NCI-H2196 treated with DMSO at 0.1 percent for 48 hours (cell line): ENCODE measurements around the gene EIF2B2.

ENCODE experiments used
- DNase-seq: peaks from one replicate; lab custom pipeline; 2025; ENCODE audit not compliant: unreplicated experiment; lab: John Stamatoyannopoulos, UW

EIF2B2 gene

GRCh38 chr14:74973905-74974363, 28.8 kb upstream of the EIF2B2 start:
- DNase-seq: no peak

DNA sequence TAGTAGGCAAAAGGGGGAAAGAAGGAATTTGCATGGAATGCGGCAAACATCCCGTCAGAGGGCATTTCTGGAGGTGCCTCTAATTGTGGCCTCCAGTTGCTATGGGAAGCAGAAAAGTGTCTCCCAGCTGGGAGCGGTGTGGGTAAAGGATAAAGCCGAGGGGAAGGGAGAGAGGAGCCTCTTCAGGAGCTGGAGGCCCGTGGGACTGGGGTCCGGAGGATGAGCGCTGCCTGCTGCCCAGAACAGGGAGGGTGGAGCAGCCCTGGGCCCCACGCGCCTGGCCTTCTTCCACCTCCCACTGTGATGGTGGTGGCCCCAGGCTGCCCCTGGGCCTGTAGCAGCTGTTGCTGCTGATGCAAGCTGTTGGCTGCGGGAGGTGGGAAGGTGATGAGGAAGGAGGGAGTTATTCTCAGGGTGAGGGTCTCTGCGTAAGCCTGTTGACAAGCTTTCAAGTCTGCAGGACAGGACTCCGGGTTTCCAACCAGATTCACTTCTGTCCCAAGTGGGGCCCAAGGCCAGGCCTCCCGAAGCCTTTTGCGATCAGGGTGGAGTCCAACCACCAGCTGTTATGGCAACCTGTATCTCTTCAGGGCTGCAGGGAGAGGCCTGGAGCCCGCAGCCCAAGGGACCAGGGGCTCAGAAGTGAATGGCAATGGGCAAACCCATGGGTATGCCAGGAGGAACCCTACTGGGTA, 28.2 kb upstream of the EIF2B2 start:
- DNase-seq: no peak

GRCh38 chr14:74975059-74975810, 27.5 kb upstream of the EIF2B2 start:
- DNase-seq: no peak

DNA sequence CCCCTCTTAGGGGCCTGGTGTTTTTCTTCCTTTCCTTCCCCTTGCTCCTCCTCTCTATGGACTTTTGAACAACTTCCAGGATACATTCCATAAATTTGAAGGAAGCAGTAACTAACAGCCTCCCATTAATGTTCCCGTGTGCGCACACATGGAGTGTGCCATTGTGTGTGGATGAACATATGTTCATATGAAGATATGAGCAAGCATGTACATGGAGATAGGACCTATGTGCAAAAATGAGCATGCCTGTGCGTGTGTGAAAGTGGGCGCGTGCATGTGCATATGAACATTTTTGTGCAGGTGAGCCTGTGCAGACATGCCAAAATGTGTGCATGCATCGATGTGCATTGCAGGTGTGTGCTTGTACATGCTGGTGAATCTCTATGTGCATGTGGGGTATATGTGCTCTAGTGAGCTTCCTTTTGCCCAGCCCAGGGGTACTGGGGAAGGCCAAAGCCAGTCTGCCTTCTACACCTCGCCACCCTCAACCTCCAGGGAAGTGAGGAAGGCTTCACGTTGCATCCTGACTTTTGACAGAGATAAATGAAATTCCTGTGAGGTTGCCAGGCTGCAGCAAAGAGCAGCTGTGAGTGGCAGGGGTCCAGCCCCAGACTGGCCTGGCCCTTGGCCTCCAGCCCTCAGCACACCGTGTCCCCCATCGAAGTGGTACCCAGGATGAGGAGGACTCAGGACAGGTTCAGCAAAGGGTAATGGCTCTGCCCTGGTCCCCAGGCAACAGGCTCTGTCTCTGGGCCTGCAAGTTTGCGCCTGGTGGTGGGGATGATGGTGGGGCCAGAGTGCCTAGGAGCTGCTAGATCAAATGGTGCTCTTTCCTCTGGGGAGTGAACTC, 26.2 kb upstream of the EIF2B2 start:
- DNase-seq: no peak

DNA sequence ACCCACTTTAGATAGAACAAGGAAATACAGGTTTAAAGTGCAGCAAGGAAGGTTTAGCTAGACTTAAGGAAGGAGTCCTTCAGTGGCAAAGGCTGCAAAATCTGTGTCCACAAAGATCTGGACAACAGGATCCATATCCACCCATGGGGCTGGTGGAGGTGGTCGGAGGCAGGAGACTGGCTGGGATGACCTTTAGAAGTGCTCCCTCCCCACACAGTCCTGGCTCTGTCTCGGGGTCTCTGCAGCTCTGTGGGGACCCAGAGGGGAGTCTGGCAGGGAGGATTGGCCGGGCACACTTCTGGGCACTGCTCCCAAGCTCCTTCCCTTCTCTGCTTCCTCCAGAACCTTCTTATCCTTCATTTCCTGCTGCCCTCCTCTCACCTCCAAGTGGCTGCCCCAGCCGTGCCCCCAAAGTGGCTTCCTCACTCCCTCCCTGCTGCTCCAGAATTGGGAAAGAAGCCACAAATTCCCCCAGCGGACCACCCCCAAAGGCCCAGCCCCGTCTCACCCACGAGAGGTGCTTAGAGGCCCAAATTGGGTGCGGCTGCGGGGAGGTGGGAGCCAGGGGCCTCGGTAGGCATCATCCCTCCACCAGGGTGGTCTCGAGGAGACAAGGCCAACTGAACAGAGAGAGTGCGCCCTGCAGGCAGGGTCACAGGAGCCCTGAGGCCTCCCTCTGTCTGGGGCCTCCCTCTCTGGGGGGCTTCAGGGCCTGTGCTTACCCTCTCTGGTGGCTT, 25.4 kb upstream of the EIF2B2 start:
- no peak for DNase-seq

DNA sequence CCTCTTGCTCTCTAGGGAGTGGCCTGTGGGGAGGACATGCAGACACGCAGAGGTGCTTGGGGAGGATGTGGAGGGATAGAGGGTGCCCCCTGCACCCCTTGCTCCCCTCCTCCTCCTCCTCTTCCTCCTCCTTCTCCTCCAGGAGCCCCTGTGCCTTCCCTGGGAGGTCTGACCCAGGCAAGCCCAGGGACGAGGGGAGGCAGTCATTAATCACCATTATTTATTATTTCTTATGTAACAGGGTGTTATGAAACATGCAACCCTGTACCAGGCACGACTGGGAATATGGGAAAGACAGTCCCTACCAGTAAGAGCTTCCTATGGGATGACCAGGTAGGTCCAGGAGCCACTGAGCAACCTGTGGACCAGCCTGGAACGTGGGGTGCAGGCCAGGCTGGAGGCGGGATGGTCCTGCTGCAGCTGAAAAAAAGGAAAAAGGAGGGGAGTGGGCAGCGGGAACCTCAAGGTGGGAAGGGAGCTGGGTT, 24.8 kb upstream of the EIF2B2 start:
- DNase-seq: no peak

GRCh38 chr14:74978416-74978947, 24.2 kb upstream of the EIF2B2 start:
- DNase-seq: no peak

- DNase-seq: no peak
Measured at GRCh38 chr14:74979029-74979428, 23.7 kb upstream of the EIF2B2 start.

GRCh38 chr14:74979442-74980397, 23.0 kb upstream of the EIF2B2 start:
- peak; percentile 76 for DNase-seq

DNA sequence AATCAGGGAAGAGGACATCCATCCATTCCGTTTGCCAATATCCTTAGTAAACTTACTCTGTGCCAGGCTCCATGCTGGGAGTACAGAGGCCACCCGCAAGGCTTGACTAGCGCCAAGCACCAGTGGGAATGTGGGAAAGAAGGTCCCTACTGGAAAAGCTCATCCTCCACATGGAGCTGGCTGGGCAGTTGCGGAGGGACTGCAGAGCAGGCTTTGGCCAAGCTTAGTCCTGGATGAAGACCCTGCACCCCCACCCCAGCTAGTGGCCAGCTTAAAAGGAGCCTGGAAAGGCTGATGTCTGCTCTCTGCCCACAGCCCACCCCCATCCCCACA, 22.4 kb upstream of the EIF2B2 start:
- DNase-seq: no peak

- peak; percentile 93 for DNase-seq
Measured at GRCh38 chr14:74980731-74981461, 21.8 kb upstream of the EIF2B2 start.

DNA sequence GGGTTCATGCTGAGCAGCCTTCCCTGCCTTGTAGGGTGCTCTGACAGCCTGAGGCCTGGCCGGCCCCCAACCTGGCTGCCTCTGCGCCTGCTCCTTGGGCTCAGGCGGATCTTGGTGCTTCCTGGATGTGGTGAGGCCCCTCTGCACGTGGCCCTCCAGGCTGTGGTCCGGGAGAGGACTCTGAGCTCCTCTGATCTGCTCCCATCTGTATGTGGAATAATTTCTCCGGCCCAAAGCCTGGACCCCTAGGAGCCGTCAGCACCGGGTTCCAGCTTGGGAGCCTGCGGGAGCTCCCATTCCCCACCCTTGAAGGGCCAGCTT, 21.3 kb upstream of the EIF2B2 start:
- DNase-seq: no peak

GRCh38 chr14:74981833-74982232, 20.9 kb upstream of the EIF2B2 start:
- no peak for DNase-seq

- DNase-seq: no peak
Measured at GRCh38 chr14:74982661-74983060, 20.1 kb upstream of the EIF2B2 start.

GRCh38 chr14:74983343-74983742, 19.4 kb upstream of the EIF2B2 start:
- DNase-seq: no peak

DNA sequence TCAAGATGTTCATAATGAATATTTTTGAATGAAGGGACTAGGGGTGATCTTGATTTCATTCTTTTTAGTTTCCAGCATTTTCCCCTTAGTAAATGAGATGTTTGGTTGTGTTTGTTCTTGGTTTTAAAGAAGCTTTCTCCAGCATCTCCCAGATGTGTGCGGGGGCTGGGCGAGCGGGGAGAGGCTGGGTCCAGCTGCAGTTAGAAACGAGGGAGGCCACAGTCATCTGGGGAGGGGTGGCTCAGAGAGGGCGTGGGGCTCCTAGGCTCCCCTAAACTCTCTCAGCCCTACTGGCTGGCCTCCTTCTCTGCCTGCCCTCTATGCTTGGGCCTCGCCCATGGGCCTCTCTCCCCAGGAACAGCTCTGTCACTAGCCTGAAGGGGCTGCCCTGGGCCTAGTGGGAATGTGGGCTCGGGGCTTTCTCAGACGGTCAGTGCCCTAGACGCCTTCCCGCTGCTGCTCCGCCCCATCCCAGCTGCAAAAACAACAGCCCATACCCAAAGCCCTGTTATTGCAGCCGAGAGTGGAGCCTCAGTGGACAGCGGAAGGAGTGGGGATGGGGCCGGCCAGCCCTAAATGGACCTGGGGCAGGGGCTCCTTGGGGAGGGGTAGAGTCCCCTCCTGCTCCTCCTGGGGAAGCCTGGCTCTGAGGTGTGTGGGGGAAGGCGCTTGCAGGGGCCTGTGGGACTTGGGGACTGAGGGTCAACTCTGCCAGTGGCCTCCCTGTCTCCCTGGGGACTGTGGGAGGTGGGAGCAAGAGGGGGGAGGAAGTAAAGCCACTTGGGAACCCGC, 18.3 kb upstream of the EIF2B2 start:
- no peak for DNase-seq

- DNase-seq: no peak
Measured at GRCh38 chr14:74985028-74985310, 17.8 kb upstream of the EIF2B2 start.

DNA sequence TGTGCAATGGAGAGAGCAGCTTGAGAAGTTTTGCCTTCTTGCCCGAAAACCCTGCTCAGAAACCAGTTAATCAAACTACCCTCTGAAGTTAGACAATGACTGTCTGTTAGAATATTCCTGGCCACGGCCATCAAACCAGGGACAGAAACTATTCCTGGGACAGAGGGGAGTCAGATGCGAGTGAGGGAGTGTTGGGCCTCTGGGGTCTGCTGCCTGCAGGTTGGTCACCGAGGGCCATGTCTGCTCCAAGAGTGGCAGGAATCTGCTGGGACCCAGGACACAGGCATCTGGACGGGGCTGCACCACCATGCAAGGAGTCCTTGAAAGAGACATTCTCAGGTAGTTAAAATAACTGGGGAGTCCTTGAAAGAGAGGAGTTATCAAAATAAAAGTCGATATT, 16.9 kb upstream of the EIF2B2 start:
- no peak for DNase-seq
